Measurements from ENCODE around the gene BICC1. TPM values are rescaled to one million over a fixed set of nuclear protein-coding genes. Genes with fewer than 3 reads are reported as not detected.

Gene BICC1
- total RNA-seq, 2 donors from 2014 or later: 0.27 to 0.40 TPM

- Histone ChIP-seq H3K9ac (ENCODE audit: extremely low read depth, low read length, poor library complexity, severe bottlenecking) (no peak overlapping the region), H3K36me3 (ENCODE audit: control insufficient read depth, insufficient read depth, low read length) (no peaks in the 10 kb centered on the region), H3K27ac (ENCODE audit: low read depth, low read length) (no peak overlapping the region), H3K27me3 (ENCODE audit: control insufficient read depth, insufficient read depth, low read length, poor library complexity, severe bottlenecking) (no peaks in the 10 kb centered on the region), H3K4me3 (ENCODE audit: low read length) (no peak overlapping the region), H3K9me3 (ENCODE audit: control insufficient read depth, low read length) (no peaks in the 10 kb centered on the region), H3K4me1 (ENCODE audit: control insufficient read depth, insufficient read depth, low read length) (no peaks in the 10 kb centered on the region)
- no peaks in the 10 kb centered on the region for H3K36me3 Mint-ChIP-seq (ENCODE audit: low read depth)
- no peak for DNase-seq
- no peaks in the 10 kb centered on the region for H3K27me3 Mint-ChIP-seq (ENCODE audit: insufficient read depth)
- TF ChIP-seq, protein P1, sequence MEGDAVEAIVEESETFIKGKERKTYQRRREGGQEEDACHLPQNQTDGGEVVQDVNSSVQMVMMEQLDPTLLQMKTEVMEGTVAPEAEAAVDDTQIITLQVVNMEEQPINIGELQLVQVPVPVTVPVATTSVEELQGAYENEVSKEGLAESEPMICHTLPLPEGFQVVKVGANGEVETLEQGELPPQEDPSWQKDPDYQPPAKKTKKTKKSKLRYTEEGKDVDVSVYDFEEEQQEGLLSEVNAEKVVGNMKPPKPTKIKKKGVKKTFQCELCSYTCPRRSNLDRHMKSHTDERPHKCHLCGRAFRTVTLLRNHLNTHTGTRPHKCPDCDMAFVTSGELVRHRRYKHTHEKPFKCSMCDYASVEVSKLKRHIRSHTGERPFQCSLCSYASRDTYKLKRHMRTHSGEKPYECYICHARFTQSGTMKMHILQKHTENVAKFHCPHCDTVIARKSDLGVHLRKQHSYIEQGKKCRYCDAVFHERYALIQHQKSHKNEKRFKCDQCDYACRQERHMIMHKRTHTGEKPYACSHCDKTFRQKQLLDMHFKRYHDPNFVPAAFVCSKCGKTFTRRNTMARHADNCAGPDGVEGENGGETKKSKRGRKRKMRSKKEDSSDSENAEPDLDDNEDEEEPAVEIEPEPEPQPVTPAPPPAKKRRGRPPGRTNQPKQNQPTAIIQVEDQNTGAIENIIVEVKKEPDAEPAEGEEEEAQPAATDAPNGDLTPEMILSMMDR (conservative IDR thresholded peaks at IDR 0.05): no peak
- H3K4me3 Mint-ChIP-seq: no peak overlapping the region
- H3K9me3 Mint-ChIP-seq: no peaks in the 10 kb centered on the region
- WGBS, 2 experiments (ENCODE audit: insufficient coverage in 1 of 2, insufficient read length in 1 of 2): 91% methylated on average over 7 of the region's 7 CpGs
- H3K4me1 Mint-ChIP-seq: no peaks in the 10 kb centered on the region
- H3K27ac Mint-ChIP-seq: no peak overlapping the region
Observed at GRCh38 chr10:58621379-58622077, 108.9 kb downstream of the BICC1 start.

- no peak overlapping the region for H3K27ac ChIP-seq (ENCODE audit: low read depth, low read length)
- H3K9me3 ChIP-seq (ENCODE audit: control insufficient read depth, low read length): no peaks in the 10 kb centered on the region
Observed at GRCh38 chr10:58622246-58622645, 109.6 kb downstream of the BICC1 start.

GRCh38 chr10:58625070-58625469 is 112.4 kb downstream of the BICC1 start:
- H3K9me3 Mint-ChIP-seq: no peaks in the 10 kb centered on the region
- TF ChIP-seq, protein P1 (conservative IDR thresholded peaks at IDR 0.05): no peak
- 83 to 87% methylated on average over 3 of the region's 3 CpGs for WGBS, 2 experiments (ENCODE audit: insufficient coverage in 1 of 2, insufficient read length in 1 of 2)
- Histone ChIP-seq H3K27me3 (ENCODE audit: control insufficient read depth, insufficient read depth, low read length, poor library complexity, severe bottlenecking) (no peaks in the 10 kb centered on the region), H3K9me3 (ENCODE audit: control insufficient read depth, low read length) (no peaks in the 10 kb centered on the region), H3K9ac (ENCODE audit: extremely low read depth, low read length, poor library complexity, severe bottlenecking) (no peak overlapping the region), H3K27ac (ENCODE audit: low read depth, low read length) (no peak overlapping the region), H3K36me3 (ENCODE audit: control insufficient read depth, insufficient read depth, low read length) (no peaks in the 10 kb centered on the region), H3K4me1 (ENCODE audit: control insufficient read depth, insufficient read depth, low read length) (no peaks in the 10 kb centered on the region), H3K4me3 (ENCODE audit: low read length) (no peak overlapping the region)
- DNase-seq: no peak
- no peaks in the 10 kb centered on the region for H3K36me3 Mint-ChIP-seq (ENCODE audit: low read depth)
- no peaks in the 10 kb centered on the region for H3K27me3 Mint-ChIP-seq (ENCODE audit: insufficient read depth)
- H3K27ac Mint-ChIP-seq: no peak overlapping the region
- no peaks in the 10 kb centered on the region for H3K4me1 Mint-ChIP-seq
- H3K4me3 Mint-ChIP-seq: no peak overlapping the region

More at GRCh38 chr10:58622246-58622645, 109.6 kb downstream of the BICC1 start:
- Mint-ChIP-seq H3K4me3 (no peak overlapping the region), H3K9me3 (no peaks in the 10 kb centered on the region), H3K36me3 (ENCODE audit: low read depth) (no peaks in the 10 kb centered on the region), H3K4me1 (no peaks in the 10 kb centered on the region), H3K27me3 (ENCODE audit: insufficient read depth) (no peaks in the 10 kb centered on the region), H3K27ac (no peak overlapping the region)
- H3K4me3 ChIP-seq (ENCODE audit: low read length): no peak overlapping the region
- DNase-seq: no peak
- H3K27me3 ChIP-seq (ENCODE audit: control insufficient read depth, insufficient read depth, low read length, poor library complexity, severe bottlenecking): no peaks in the 10 kb centered on the region
- TF ChIP-seq, protein P1 (conservative IDR thresholded peaks at IDR 0.05): no peak
- H3K4me1 ChIP-seq (ENCODE audit: control insufficient read depth, insufficient read depth, low read length): no peaks in the 10 kb centered on the region
- H3K36me3 ChIP-seq (ENCODE audit: control insufficient read depth, insufficient read depth, low read length): no peaks in the 10 kb centered on the region
- H3K9ac ChIP-seq (ENCODE audit: extremely low read depth, low read length, poor library complexity, severe bottlenecking): no peak overlapping the region
- 67 to 95% methylated on average over 1 of the region's 1 CpG for WGBS, 2 experiments (ENCODE audit: insufficient coverage in 1 of 2, insufficient read length in 1 of 2)

All from endodermal cell (in vitro differentiated cells).